Ureter (tissue), 1 donor: Measurements from ENCODE around the gene SUV39H1. TPM values are rescaled to one million over a fixed set of nuclear protein-coding genes. Genes with fewer than 3 reads are reported as not detected.
"Not testable (repeated sequence)": the region's sequence is repeated elsewhere in the genome, so short reads cannot be mapped to it uniquely, and the experiment has no call there.

Experiments
- DNase-seq: peaks from one replicate; pipeline ENCODE4 v3.0.0-alpha.2; 2020; ENCODE audit warnings: low spot score
- total RNA-seq: library from RNA; stranded (reverse); gene quantifications from one replicate; pipeline ENCODE4 v1.2.4, GENCODE V29; 2023
- donor health status: DM: yes; HTN: yes; CAD: no.

Gene SUV39H1
- total RNA-seq: 4.1 TPM

- DNase-seq: peak; percentile 86
These were observed at the start of gene SUV39H1 for GRCh38 chrX:48696301-48696908. SUV39H1 (plus strand) TSS chrX:48696734; CDS start chrX:48696785, 51 bp downstream.

- DNase-seq: peak; percentile 45
These were observed 48.2 kb upstream of the SUV39H1 start for GRCh38 chrX:48648336-48648751.

GRCh38 chrX:48649102-48649501 is 47.4 kb upstream of the SUV39H1 start:
- DNase-seq: no peak

GRCh38 chrX:48652055-48652579 is 44.4 kb upstream of the SUV39H1 start:
- DNase-seq: not testable (repeated sequence)

GRCh38 chrX:48654746-48655145 is 41.8 kb upstream of the SUV39H1 start:
- DNase-seq: not testable (repeated sequence)

GRCh38 chrX:48659686-48660085 is 36.8 kb upstream of the SUV39H1 start:
- not testable (repeated sequence) for DNase-seq

GRCh38 chrX:48663241-48663640 is 33.3 kb upstream of the SUV39H1 start:
- DNase-seq: no peak

GRCh38 chrX:48664156-48664555 is 32.4 kb upstream of the SUV39H1 start:
- no peak for DNase-seq

- no peak for DNase-seq
These were observed 30.5 kb upstream of the SUV39H1 start for GRCh38 chrX:48665991-48666390.

GRCh38 chrX:48666649-48667048 is 29.9 kb upstream of the SUV39H1 start:
- DNase-seq: no peak

- no peak for DNase-seq
These were observed 29.0 kb upstream of the SUV39H1 start for GRCh38 chrX:48667509-48667908.

- not testable (repeated sequence) for DNase-seq
These were observed 28.3 kb upstream of the SUV39H1 start for GRCh38 chrX:48668187-48668586.

GRCh38 chrX:48676106-48676892 is 20.2 kb upstream of the SUV39H1 start:
- DNase-seq: peak; percentile 88

- DNase-seq: no peak
These were observed 19.7 kb upstream of the SUV39H1 start for GRCh38 chrX:48676893-48677270.

- DNase-seq: no peak
These were observed 19.0 kb upstream of the SUV39H1 start for GRCh38 chrX:48677516-48677915.

- DNase-seq: not testable (repeated sequence)
These were observed 16.1 kb upstream of the SUV39H1 start for GRCh38 chrX:48680467-48680866.

GRCh38 chrX:48680925-48681324 is 15.6 kb upstream of the SUV39H1 start:
- DNase-seq: not testable (repeated sequence)

GRCh38 chrX:48681539-48682183 is 14.9 kb upstream of the SUV39H1 start:
- no peak for DNase-seq

GRCh38 chrX:48682795-48683194 is 13.7 kb upstream of the SUV39H1 start:
- DNase-seq: not testable (repeated sequence)

- no peak for DNase-seq
These were observed 13.0 kb upstream of the SUV39H1 start, which contains the start of gene WAS for GRCh38 chrX:48683411-48683982. WAS (plus strand) TSS chrX:48683799; CDS start chrX:48683854, 55 bp downstream.

- no peak for DNase-seq
These were observed 12.4 kb upstream of the SUV39H1 start for GRCh38 chrX:48684134-48684533.

- no peak for DNase-seq
These were observed 11.1 kb upstream of the SUV39H1 start for GRCh38 chrX:48685416-48685815.
